PFSK-1 (cell line): ENCODE results near the gene RAD17.

Experiments
- POLR2AphosphoS5 ChIP-seq: IDR thresholded peaks from 2 replicates; pipeline ENCODE4 v1.6.1; 2012; ENCODE audit warnings: low read depth, mild to moderate bottlenecking, control low read depth, low read length, moderate library complexity
- SIN3A ChIP-seq: IDR thresholded peaks from 2 replicates; pipeline ENCODE4 v1.6.1; 2012; ENCODE audit warnings: mild to moderate bottlenecking, low read length, moderate library complexity, borderline replicate concordance; ENCODE audit not compliant: insufficient read depth
- TAF1 ChIP-seq: IDR thresholded peaks from 2 replicates; pipeline ENCODE4 v1.6.1; 2012; ENCODE audit warnings: low read length, control low read depth, borderline replicate concordance; ENCODE audit not compliant: insufficient read depth
- TF ChIP-seq, protein P1 (sequence below), 2 experiments: IDR thresholded peaks; 2 replicates each; pipeline versions ENCODE4 v1.6.1 to v1.8.0; 2011 to 2012; ENCODE audit warnings: low read depth in 2 of 2, low read length in 2 of 2, control low read depth in 1 of 2, inconsistent platforms in 1 of 2, mild to moderate bottlenecking in 1 of 2, moderate library complexity in 1 of 2; ENCODE audit not compliant: insufficient read depth in 1 of 2

DNA sequence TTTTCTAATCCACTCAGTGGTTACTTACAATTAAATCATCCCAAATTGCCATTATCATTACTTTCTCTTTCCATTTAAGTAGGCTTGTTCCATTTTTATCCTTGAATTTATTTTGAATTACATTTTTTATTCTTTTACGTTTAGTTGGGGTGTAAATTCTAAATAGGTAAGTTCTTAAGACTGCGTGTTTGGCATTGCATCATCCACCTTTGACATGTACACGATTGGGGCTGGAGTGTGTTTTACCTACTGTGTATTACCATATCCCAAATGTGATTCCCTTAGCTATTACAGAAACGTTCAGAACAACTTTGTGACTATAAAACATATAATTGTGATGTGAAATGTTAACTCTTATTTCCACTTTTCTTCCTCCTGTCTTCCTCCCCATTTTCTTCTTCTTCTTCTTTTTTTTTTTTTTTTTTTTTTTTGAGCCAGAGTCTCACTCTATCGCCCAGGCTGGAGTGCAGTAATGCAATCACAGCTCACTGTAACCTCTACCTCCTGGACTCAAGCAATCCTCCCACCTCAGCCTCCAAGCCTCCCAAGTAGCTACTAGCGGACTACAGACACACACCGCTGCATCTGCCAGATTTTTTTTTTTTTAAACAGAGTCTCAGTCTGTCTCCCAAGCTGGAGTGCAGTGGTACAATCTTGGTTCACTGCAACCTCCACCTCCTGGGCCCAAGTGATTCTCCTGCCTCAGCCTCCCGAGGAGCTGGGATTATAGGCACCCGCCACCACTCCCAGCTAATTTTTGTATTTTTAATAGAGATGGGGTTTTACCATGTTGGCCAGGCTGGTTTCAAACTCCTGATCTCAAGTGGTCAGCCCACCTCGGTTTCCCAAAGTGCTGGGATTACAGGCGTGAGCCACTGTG, 62.0 kb downstream of the RAD17 start:
- TF ChIP-seq TAF1 (no peak), POLR2AphosphoS5 (no peak), SIN3A (no peak)
- TF ChIP-seq, protein P1, sequence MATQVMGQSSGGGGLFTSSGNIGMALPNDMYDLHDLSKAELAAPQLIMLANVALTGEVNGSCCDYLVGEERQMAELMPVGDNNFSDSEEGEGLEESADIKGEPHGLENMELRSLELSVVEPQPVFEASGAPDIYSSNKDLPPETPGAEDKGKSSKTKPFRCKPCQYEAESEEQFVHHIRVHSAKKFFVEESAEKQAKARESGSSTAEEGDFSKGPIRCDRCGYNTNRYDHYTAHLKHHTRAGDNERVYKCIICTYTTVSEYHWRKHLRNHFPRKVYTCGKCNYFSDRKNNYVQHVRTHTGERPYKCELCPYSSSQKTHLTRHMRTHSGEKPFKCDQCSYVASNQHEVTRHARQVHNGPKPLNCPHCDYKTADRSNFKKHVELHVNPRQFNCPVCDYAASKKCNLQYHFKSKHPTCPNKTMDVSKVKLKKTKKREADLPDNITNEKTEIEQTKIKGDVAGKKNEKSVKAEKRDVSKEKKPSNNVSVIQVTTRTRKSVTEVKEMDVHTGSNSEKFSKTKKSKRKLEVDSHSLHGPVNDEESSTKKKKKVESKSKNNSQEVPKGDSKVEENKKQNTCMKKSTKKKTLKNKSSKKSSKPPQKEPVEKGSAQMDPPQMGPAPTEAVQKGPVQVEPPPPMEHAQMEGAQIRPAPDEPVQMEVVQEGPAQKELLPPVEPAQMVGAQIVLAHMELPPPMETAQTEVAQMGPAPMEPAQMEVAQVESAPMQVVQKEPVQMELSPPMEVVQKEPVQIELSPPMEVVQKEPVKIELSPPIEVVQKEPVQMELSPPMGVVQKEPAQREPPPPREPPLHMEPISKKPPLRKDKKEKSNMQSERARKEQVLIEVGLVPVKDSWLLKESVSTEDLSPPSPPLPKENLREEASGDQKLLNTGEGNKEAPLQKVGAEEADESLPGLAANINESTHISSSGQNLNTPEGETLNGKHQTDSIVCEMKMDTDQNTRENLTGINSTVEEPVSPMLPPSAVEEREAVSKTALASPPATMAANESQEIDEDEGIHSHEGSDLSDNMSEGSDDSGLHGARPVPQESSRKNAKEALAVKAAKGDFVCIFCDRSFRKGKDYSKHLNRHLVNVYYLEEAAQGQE (IDR thresholded peaks at IDR 0.05; ENCODE audit: insufficient read depth in 1 of 2, low read depth in 2 of 2, low read length in 2 of 2), result no peak
